Left lung (tissue), 10 donors: Measurements from ENCODE around the gene SPAAR. TPM values are rescaled to one million over a fixed set of nuclear protein-coding genes. Genes with fewer than 3 reads are reported as not detected.

ENCODE experiments used
- ATAC-seq: fragments of 200-7000 bp; cut with Tn5 transposase; one replicate; pipeline ENCODE4 v1.9.1; 2020; ENCODE audit warnings: moderate library complexity
- DNase-seq, 4 donors: peaks; one replicate each; pipeline ENCODE4 v3.0.0-alpha.2; 2013 to 2020
- H3K27ac ChIP-seq, 2 donors: fragments of 200-600 bp; sonication (generic) in 1 of 2; one replicate each; pipeline versions ENCODE4 v1.5.0 to v1.8.0; 2020 to 2021
- H3K27me3 ChIP-seq, 2 donors: fragments of 200-600 bp; sonication (generic) in 1 of 2; one replicate each; pipeline versions ENCODE4 v1.5.0 to v1.8.0; 2020 to 2021
- H3K36me3 ChIP-seq, 2 donors: fragments of 200-600 bp; sonication (generic) in 1 of 2; one replicate each; pipeline versions ENCODE4 v1.5.0 to v1.8.0; 2020 to 2021
- H3K4me1 ChIP-seq, 2 donors: fragments of 200-600 bp; one replicate each; pipeline ENCODE4 v1.8.0; 2021
- H3K4me3 ChIP-seq, 2 donors: fragments of 200-600 bp; sonication (generic) in 1 of 2; one replicate each; pipeline versions ENCODE4 v1.5.0 to v1.8.0; 2020 to 2021; ENCODE audit warnings: mild to moderate bottlenecking in 1 of 2
- H3K9me3 ChIP-seq, 2 donors: fragments of 200-600 bp; sonication (generic) in 1 of 2; one replicate each; pipeline versions ENCODE4 v1.5.0 to v1.8.0; 2020 to 2021
- intact Hi-C, 2 donors: fragments of 100-400 bp; cut with DNase I; formaldehyde crosslinking; loops; one replicate each; pipeline versions ENCODE4 v1.11.2 to v1.14.2; 2022
- polyA plus RNA-seq, 6 donors: library from polyadenylated mRNA; unstranded; fragments of 120-200 nt; gene quantifications; one replicate each; pipeline ENCODE4 v1.2.1, GENCODE V29; 2013; ENCODE audit not compliant: insufficient read length in 6 of 6
- total RNA-seq, 2 donors: library from RNA; stranded (reverse); fragmentation: NEBNext Ultra II Directional; extraction: Animal tissue kit (Norgen Biotek cat#: 25700); gene quantifications; one replicate each; pipeline ENCODE4 v1.2.1, GENCODE V29; 2021
- TF ChIP-seq, protein P1 (sequence below), 2 donors: fragments of 200-600 bp; sonication (generic) in 1 of 2; IDR thresholded peaks; one replicate each; pipeline versions ENCODE4 v1.5.0 to v1.8.0; 2021; ENCODE audit warnings: antibody characterized with exemption in 2 of 2
- donor health status: DM: no; HTN: yes; CAD: no.
- donor health status: DM: no; HTN: no; CAD: no.

Gene SPAAR
- total and polyA plus RNA-seq, 8 donors: 2.9 to 6.8 (median 3.7) TPM

DNA sequence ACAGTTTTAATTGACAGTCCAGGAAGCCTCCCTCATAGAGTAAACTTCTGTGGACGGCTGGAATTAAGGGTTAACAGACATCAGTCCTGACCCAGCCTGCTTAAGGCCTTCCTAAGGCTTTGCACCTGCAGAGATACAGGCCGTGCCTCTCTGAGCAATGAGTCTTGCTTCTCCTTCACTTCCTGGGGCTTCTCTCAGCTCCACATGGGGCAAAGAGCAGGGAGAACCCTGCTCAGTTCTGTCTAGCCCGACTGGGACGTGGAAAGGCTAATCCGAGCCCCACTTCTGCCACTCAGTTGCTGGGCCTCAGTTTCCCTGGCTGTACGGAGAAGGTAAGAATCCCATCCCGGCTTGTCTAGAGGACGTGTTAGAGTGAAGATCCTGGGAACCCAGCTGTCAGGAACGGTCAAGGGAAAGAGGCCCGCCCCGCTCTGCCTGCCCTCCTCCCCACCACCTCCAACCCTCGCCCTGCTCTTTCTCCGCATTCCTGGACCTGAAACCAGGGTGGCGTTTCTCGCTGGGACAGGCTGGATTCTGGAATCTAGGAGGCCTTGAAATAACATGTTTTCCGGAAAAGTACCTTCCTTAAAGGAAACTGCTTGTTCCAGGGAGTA, 6.5 kb downstream of the SPAAR start:
- intact Hi-C loops: no loop called here
- Histone ChIP-seq H3K27ac (no peak overlapping the region), H3K9me3 (no peaks in the 10 kb centered on the region), H3K4me3 (no peak overlapping the region), H3K4me1 (peaks cover 3 to 12% of the 10 kb centered on the region in 2 donors), H3K27me3 (no peaks in the 10 kb centered on the region), H3K36me3 (no peaks in the 10 kb centered on the region)
- TF ChIP-seq, protein P1, sequence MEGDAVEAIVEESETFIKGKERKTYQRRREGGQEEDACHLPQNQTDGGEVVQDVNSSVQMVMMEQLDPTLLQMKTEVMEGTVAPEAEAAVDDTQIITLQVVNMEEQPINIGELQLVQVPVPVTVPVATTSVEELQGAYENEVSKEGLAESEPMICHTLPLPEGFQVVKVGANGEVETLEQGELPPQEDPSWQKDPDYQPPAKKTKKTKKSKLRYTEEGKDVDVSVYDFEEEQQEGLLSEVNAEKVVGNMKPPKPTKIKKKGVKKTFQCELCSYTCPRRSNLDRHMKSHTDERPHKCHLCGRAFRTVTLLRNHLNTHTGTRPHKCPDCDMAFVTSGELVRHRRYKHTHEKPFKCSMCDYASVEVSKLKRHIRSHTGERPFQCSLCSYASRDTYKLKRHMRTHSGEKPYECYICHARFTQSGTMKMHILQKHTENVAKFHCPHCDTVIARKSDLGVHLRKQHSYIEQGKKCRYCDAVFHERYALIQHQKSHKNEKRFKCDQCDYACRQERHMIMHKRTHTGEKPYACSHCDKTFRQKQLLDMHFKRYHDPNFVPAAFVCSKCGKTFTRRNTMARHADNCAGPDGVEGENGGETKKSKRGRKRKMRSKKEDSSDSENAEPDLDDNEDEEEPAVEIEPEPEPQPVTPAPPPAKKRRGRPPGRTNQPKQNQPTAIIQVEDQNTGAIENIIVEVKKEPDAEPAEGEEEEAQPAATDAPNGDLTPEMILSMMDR (IDR thresholded peaks at IDR 0.05): no peak
- ATAC-seq: no peak
- no peak for DNase-seq

DNA sequence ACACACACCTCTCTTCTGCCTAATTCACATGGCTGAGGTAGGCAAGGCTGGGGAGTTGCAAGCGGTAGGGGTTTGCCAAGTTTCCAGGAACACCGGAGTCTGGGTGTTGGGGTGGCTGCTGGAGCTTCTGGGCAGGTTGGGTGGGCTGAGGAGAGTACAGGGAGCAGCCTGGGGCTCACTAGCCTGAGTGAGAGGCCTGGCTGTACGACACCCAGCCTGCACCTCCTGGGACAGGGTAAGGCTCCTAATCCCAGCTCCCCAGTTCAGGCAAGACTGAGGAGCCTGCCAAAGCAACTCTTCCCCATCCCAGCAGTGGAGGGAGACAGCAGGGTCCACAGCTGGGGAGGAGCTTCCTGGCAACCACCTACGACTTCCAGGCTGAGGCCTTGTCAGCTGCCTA, 8.0 kb downstream of the SPAAR start:
- Histone ChIP-seq H3K27me3 (no peaks in the 10 kb centered on the region), H3K9me3 (no peaks in the 10 kb centered on the region), H3K4me3 (no peak overlapping the region), H3K36me3 (no peaks in the 10 kb centered on the region), H3K4me1 (peaks cover 0 to 3% of the 10 kb centered on the region in 2 donors), H3K27ac (no peak overlapping the region)
- intact Hi-C loops: no loop called here
- TF ChIP-seq, protein P1 (IDR thresholded peaks at IDR 0.05): no peak
- no peak for ATAC-seq
- no peak for DNase-seq

DNA sequence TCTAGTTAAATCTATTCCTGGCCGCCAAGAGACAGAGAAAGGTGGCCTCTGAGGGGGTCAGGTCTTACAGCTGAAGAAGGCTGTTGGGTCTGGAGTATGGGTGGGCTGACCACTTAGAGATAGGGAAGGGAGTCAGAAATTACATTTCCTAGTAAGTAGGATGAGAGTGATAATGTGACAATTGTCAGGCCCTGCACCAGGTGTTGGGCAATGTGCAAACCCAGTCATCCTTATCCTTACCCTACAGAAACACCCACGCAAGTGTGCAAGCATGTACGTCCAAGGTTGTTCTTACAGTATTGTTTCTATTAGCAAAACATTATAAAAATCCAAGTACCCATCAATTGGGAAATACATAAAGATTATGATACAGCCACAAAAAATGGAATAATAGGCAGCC, 9.5 kb downstream of the SPAAR start:
- no peak for DNase-seq
- H3K27ac ChIP-seq: peak overlapping the region; percentile 15 to 45
- H3K4me3 ChIP-seq: no peak overlapping the region
- H3K36me3 ChIP-seq: no peaks in the 10 kb centered on the region
- intact Hi-C loops: no loop called here
- no peaks in the 10 kb centered on the region for H3K27me3 ChIP-seq
- peaks cover 0 to 3% of the 10 kb centered on the region in 2 donors for H3K4me1 ChIP-seq
- TF ChIP-seq, protein P1 (IDR thresholded peaks at IDR 0.05): no peak
- no peaks in the 10 kb centered on the region for H3K9me3 ChIP-seq
- no peak for ATAC-seq

DNA sequence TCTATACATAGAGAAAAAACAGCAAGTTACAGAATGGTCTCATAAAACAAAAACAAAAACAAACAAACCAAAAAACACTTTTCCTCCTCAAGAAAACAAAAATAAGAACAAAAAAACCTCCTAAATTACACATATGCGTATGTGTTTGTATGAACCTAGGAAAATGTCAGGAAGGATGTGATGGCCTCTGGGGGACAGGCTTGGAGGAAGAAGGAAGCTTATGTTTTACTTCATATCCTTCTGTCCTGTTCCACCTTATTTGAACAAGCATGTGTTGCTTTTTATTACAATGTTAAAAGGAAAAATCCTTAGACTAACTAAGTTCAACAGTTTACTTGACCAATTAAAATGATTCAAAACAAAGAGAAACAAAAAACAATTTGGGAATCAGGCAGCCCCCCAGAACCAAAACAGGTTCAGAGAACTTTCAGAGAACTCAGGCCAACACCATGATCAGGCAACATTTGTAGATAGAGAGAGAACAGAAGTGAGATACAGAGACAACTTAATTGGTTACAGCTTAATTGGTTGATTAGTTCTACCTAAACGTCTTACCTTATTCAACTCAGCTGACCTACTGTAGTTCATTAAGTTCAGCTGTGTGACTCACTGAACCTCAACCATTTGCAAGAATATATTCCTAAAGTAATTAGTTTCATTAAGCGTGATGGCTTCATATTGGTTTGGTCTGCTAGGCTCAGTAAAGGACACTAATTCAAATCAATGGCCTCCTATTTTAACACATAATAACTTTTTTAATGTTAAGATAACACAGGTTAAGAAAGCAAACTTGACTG, 10.1 kb downstream of the SPAAR start:
- Histone ChIP-seq H3K4me3 (no peak overlapping the region), H3K27me3 (no peaks in the 10 kb centered on the region), H3K27ac (peak overlapping the region; percentile 15 to 45), H3K9me3 (no peaks in the 10 kb centered on the region), H3K36me3 (no peaks in the 10 kb centered on the region), H3K4me1 (peaks cover 2 to 3% of the 10 kb centered on the region in 2 donors)
- TF ChIP-seq, protein P1 (IDR thresholded peaks at IDR 0.05): no peak
- ATAC-seq (no peak), DNase-seq (no peak)
- intact Hi-C loops: no loop called here

DNA sequence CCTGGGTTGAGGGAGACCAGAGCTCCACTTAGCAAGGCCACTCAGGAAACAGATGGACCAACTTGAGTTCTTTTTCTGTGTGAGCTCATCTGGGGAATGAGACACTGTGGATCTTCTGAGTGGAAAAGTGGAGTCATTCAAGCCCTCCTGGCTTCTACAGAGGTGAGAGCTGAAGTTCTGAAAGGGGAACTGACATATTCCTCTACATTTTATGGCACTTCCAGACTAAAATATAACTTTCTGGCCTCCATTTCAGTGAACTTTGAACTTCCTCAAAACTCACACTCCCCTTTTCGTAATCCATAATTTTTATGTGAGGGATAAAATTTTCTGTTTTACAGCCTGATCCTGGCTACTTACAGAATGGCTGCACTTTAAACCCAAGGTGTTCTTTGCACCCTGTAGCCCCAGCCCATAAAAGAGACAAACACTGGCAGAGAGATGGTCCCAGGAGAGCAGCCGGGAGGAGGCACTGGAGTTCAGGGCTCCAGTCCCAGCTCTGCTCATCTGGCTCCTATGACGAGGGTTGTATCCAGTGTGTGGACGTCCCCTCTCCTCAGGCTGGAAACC, 10.8 kb downstream of the SPAAR start:
- ATAC-seq (no peak), DNase-seq (no peak)
- H3K9me3 ChIP-seq: no peaks in the 10 kb centered on the region
- no peaks in the 10 kb centered on the region for H3K36me3 ChIP-seq
- no peak overlapping the region for H3K4me3 ChIP-seq
- peak overlapping the region in 1 of 2 donors; percentile 14 for H3K27ac ChIP-seq
- TF ChIP-seq, protein P1 (IDR thresholded peaks at IDR 0.05): no peak
- intact Hi-C loops: no loop called here
- H3K4me1 ChIP-seq: peaks cover 2 to 3% of the 10 kb centered on the region in 2 donors
- no peaks in the 10 kb centered on the region for H3K27me3 ChIP-seq
